Kidney epithelial cell (primary cell): ENCODE data around the gene TMEM120B. TPM values are rescaled to one million over a fixed set of nuclear protein-coding genes. Genes with fewer than 3 reads are reported as not detected.

Experiments
- DNase-seq: peaks from one replicate; pipeline ENCODE4 v3.0.0-alpha.2; 2010; ENCODE audit warnings: low read depth
- H3K27me3 ChIP-seq: 2 replicates; pipeline ENCODE4 v1.6.0; 2011; ENCODE audit warnings: low read length; ENCODE audit not compliant: control insufficient read depth, insufficient read depth
- H3K36me3 ChIP-seq: 2 replicates; pipeline ENCODE4 v1.5.1; 2011; ENCODE audit warnings: low read length; ENCODE audit not compliant: control insufficient read depth, insufficient read depth
- H3K4me3 ChIP-seq: 2 replicates; pipeline ENCODE4 v1.5.1; 2011; ENCODE audit warnings: low read depth, mild to moderate bottlenecking, control low read depth, low read length
- CTCF ChIP-seq: IDR thresholded peaks from 2 replicates; pipeline ENCODE4 v1.5.1; 2011; ENCODE audit warnings: mild to moderate bottlenecking, moderate library complexity, low read length, control low read depth, inconsistent platforms; ENCODE audit not compliant: insufficient read depth, poor library complexity, severe bottlenecking
- total RNA-seq: library from RNA; depleted of rRNA; stranded (reverse); fragments of >200 nt; gene quantifications from 2 replicates; pipeline ENCODE4 v1.2.3, GENCODE V29; 2015

TMEM120B gene
- total RNA-seq, 1 donor from 2014 or later: 8.8 TPM

GRCh38 chr12:121811434-121812319, 99.1 kb downstream of the TMEM120B start:
- DNase-seq: no peak
- Histone ChIP-seq H3K4me3 (peak overlapping the region; percentile 48), H3K36me3 (peaks cover 3% of the 10 kb centered on the region), H3K27me3 (no peaks in the 10 kb centered on the region)
- peak; percentile 43 for TF ChIP-seq CTCF

GRCh38 chr12:121812320-121812871, 99.8 kb downstream of the TMEM120B start:
- DNase-seq: no peak
- TF ChIP-seq CTCF: no peak
- H3K36me3 ChIP-seq: peaks cover 3% of the 10 kb centered on the region
- H3K27me3 ChIP-seq: no peaks in the 10 kb centered on the region
- H3K4me3 ChIP-seq: peak overlapping the region; percentile 48

GRCh38 chr12:121812921-121813896, 100.7 kb downstream of the TMEM120B start:
- TF ChIP-seq CTCF: no peak
- Histone ChIP-seq H3K36me3 (peaks cover 3% of the 10 kb centered on the region), H3K4me3 (peak overlapping the region; percentile 48), H3K27me3 (no peaks in the 10 kb centered on the region)
- DNase-seq: no peak

- Histone ChIP-seq H3K4me3 (no peak overlapping the region), H3K36me3 (peaks cover 3% of the 10 kb centered on the region), H3K27me3 (no peaks in the 10 kb centered on the region)
- DNase-seq: no peak
- TF ChIP-seq CTCF: no peak
Measured at GRCh38 chr12:121813951-121814350, 101.4 kb downstream of the TMEM120B start.

- no peak for TF ChIP-seq CTCF
- no peak for DNase-seq
- Histone ChIP-seq H3K27me3 (no peaks in the 10 kb centered on the region), H3K4me3 (no peak overlapping the region), H3K36me3 (peaks cover 3% of the 10 kb centered on the region)
Measured at GRCh38 chr12:121814429-121815119, 102.0 kb downstream of the TMEM120B start.
